GM10266 (cell line): ENCODE results near the gene RAB13.

Experiments
- DNase-seq: peaks from one replicate; pipeline ENCODE4 v3.0.0; 2012; ENCODE audit errors: extremely low spot score
- CTCF ChIP-seq: IDR thresholded peaks from 2 replicates; pipeline ENCODE4 v1.5.1; 2012; ENCODE audit warnings: mild to moderate bottlenecking, low read depth; ENCODE audit not compliant: control insufficient read depth, insufficient read depth; ENCODE audit errors: missing control alignments

Gene RAB13

DNA sequence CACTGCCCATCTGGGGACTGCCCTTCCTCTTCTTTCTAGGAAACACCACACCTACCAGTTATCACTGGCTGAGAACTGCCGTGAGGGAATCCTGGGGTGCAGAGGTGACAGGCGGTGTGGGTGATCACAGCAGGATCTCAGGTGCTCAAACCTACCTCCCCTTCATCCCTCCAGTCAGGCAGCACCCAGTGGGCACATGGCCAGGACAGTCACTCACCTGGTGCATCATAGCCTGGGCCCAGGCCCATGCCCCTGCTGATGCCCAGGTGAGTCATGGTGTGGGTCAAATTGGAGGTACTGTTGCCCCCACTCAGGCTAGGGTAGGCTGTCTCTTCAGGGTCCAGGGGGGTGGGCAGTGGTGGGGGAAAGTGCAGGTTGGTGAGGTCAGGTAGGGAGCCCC lies 34.3 kb downstream of the RAB13 start:
- TF ChIP-seq CTCF, result no peak
- no peak for DNase-seq

DNA sequence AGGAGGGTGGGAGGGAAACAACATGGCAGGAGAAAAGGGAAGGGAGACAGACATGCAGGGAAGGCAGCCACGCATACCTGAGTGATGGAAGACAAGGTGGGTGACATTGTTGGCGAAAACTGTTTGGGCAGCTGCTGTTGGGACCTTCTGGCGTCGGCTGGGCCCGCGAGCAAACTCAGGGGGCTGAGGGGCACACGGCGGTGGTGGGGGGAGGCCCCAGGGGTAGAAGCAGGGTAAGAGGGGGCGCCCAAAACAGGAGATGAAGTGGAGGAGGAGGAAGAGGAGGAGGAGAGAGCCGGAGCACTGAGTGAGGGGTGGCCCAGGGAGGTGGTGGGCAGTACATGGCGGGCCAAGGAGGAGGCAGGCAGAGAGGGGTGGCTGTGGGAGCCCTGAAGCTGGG lies 35.0 kb downstream of the RAB13 start:
- TF ChIP-seq CTCF, result no peak
- no peak for DNase-seq

DNA sequence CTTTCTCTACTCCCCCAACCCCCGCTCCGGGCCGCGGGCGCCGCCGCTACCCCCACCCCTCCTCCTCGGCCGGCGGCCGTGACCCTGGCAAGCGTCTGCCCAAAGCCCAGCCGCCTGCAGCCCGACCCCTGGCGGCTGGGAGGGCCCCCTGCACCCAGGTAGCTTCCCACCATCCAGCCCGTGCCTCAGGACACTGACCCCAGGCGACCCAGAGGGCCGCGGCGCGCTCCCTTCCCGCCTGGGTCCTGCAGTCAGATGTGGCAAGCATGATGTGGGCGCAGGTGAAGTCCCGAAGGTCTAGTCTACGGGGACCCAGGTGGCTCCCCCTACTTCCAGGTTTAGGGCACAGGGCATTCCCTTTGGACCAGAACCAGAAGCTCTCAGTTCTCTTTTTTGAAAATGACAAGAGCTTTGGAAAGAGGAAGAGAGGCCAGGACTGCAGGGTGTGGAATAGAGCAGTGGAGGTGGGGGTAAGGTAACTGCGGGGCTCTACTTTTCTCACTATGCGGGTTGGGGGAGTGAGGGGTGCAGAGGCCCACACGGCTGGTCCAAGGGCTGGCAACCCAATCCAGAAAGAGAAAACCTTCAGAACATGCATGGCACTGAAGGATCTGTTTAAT lies 39.4 kb downstream of the RAB13 start, which contains the start of gene DENND4B:
TSS of gene DENND4B (minus strand) at position 97 of the 620 bp plus-strand sequence. CDS start 2,344 bp downstream, outside the sequence.
- peak; percentile 96 for DNase-seq
- peak; percentile 97 for TF ChIP-seq CTCF

DNA sequence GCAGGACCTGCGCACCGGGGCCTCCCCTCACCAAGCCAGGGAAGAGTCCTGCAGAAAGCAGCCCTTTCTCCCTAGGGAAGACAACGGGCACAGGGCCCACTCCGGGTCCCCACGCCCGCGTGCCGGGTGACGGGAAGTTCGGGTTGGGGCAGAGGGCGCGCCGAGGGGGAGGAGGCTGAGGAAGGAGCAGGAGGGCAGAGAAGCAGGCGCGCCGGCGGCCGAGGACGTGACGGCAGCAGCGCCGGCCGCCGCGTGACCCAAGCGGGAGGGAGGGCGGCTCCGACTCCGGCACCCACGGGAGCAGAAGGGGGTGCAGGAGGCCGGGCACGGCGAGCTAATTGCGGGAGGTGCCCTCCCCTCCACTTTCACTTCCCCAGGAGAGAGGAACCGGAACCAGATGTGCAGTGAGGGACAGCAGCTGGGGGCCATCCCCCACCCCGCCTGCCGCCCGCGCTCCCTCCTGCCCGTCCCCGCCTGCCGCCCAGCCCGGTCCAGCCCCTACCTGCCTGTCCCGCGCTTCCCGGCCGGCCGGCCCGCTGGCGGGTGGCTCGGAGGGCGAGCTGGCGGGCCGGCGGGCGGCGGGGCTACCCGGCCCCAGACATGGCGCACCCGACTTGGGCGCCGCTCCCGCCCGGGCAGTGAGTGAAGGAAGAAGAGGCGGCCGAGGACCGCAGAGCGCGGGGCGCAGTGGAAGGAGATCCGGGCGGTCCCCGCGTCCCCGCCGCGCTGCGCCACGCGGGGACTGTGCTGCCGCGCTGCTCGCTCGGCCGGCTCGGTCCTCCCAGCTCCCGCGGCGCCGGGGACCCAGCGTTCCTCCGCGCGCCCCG lies 40.1 kb downstream of the RAB13 start:
- DNase-seq, result peak; percentile 94

DNA sequence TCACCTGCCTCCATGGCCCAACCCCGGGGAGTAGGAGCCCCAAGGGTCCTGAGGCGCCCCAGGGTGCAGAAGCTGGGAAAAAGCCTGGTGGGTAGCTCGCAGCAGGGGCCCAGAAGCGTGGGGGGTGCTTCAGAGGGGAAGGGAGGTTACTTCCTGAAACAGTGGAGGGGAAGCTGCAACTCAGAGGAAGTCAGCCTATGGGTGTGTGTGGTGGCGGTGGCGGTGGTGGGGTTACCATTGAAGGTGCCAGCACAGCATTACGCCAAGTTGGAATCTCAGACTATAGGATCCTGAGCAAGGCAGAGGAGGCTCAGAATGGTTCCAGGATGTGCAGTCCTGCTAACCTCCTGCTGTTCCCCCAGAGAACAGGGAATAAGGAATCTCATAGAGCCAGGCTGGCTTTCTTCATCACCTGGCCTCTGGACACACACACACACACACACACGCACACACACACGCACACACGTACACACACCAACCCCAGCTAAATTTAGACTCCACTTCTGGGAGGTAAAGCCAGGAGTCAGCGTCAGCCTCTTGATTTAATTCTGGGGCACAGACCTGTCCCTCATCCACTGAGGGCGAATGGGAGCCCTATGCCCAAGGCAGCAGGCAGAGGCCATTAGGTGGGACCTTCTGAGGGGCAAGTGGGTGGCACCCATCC lies 40.9 kb downstream of the RAB13 start:
- no peak for TF ChIP-seq CTCF
- peak; percentile 85 for DNase-seq

More for the DNA sequence above, 40.1 kb downstream of the RAB13 start:
- no peak for TF ChIP-seq CTCF

DNA sequence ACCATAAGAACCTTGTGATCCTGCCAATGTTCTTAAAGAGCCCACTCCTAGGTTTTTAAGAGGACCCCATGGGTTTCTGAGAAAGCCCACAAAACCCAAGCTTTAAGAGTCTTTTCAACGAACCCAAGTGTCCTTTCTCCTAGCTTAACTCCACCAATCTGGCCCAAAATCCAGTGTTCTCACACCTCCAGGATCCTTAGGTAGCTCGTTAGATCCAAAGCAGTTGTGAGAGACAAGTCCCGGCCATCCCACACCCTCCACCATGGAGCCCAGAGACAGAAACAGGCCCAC lies 41.4 kb downstream of the RAB13 start:
- DNase-seq, result no peak
- no peak for TF ChIP-seq CTCF
